ENCODE results near the gene ZDHHC4.

GRCh38 chr7:6608794-6609193 is 31.5 kb downstream of the ZDHHC4 start:
- TF ChIP-seq GATA2 (CRISPR knock-in tag; IDR thresholded peaks at IDR 0.05) (no peak), TEAD4 (IDR thresholded peaks at IDR 0.05; ENCODE audit: borderline replicate concordance, insufficient read depth) (no peak), EP300 (IDR thresholded peaks at IDR 0.05; ENCODE audit: borderline replicate concordance in 1 of 2, low read depth in 1 of 2, low read length in 1 of 2) (no peak), SMC3 (IDR thresholded peaks at IDR 0.05; ENCODE audit: low read depth, low read length) (no peak), CTCF (IDR thresholded peaks at IDR 0.05) (no peak), EZH2phosphoT487 (IDR thresholded peaks at IDR 0.05; ENCODE audit: borderline replicate concordance, low read depth) (no peak), ZBTB33 (IDR thresholded peaks at IDR 0.05; ENCODE audit: borderline replicate concordance, low read depth) (no peak), GABPA (IDR thresholded peaks at IDR 0.05; ENCODE audit: low read depth) (no peak)
